Caco-2 (cell line): Measurements from ENCODE around the gene KHDC4. TPM values are rescaled to one million over a fixed set of nuclear protein-coding genes. Genes with fewer than 3 reads are reported as not detected.

Source experiments
- BruUV-seq: library from RNA; stranded (reverse); fragments of 400-500 nt; replicated peaks from 2 replicates; lab custom pipeline; 2021; lab: Mats Ljungman, UMichigan
- CTCF ChIA-PET: fragments of 300-600 bp; sonication (Branson Sonifier 250); formaldehyde crosslinking; loops from one replicate; lab custom pipeline; 2022; ENCODE audit warnings: antibody characterized with exemption; lab: Charles Lee
- POLR2A ChIA-PET: fragments of 300-600 bp; sonication (Branson Sonifier 250); formaldehyde crosslinking; loops from one replicate; lab custom pipeline; 2022; ENCODE audit warnings: antibody characterized with exemption; lab: Charles Lee
- DNase-seq, 2 experiments: peaks; one replicate each; pipeline versions ENCODE4 v3.0.0 to v3.0.0-alpha.2; 2020 to 2022
- H3K27me3 ChIP-seq: replicated peaks from 2 replicates; pipeline ENCODE4 v1.6.0; 2011; ENCODE audit warnings: low read length; ENCODE audit not compliant: control insufficient read depth, insufficient read depth
- H3K36me3 ChIP-seq: 2 replicates; pipeline ENCODE4 v1.5.1; 2011; ENCODE audit warnings: low read length; ENCODE audit not compliant: control insufficient read depth, insufficient read depth
- H3K4me1 ChIP-seq: fragments of 250-450 bp; sonication (Bioruptor Pico); 2 replicates; pipeline ENCODE4 v1.5.1; 2020; ENCODE audit warnings: mild to moderate bottlenecking
- H3K4me3 ChIP-seq: 2 replicates; pipeline ENCODE4 v1.5.1; 2011; ENCODE audit warnings: low read depth, mild to moderate bottlenecking, control low read depth, low read length
- H3K9me3 ChIP-seq: fragments of 250-450 bp; sonication (Bioruptor Pico); 2 replicates; pipeline ENCODE4 v1.5.1; 2020; ENCODE audit warnings: mild to moderate bottlenecking, moderate library complexity
- H3K27ac Mint-ChIP-seq: one replicate; pipeline ENCODE4 v1.8.0; 2022; ENCODE audit warnings: mixed read lengths; ENCODE audit not compliant: unreplicated experiment
- H3K27me3 Mint-ChIP-seq: one replicate; pipeline ENCODE4 v1.8.0; 2022; ENCODE audit warnings: mixed read lengths; ENCODE audit not compliant: insufficient read depth, unreplicated experiment
- H3K36me3 Mint-ChIP-seq: one replicate; pipeline ENCODE4 v1.8.0; 2022; ENCODE audit warnings: mild to moderate bottlenecking, mixed read lengths; ENCODE audit not compliant: insufficient read depth, unreplicated experiment
- H3K4me1 Mint-ChIP-seq: one replicate; pipeline ENCODE4 v1.8.0; 2022; ENCODE audit warnings: low read depth, mixed read lengths; ENCODE audit not compliant: unreplicated experiment
- H3K4me3 Mint-ChIP-seq: one replicate; pipeline ENCODE4 v1.8.0; 2022; ENCODE audit warnings: mild to moderate bottlenecking, moderate library complexity, mixed read lengths; ENCODE audit not compliant: unreplicated experiment
- H3K9me3 Mint-ChIP-seq: one replicate; pipeline ENCODE4 v1.8.0; 2022; ENCODE audit warnings: mixed read lengths; ENCODE audit not compliant: unreplicated experiment
- CTCF ChIP-seq, 2 experiments: fragments of 200-600 bp in 1 of 2; IDR thresholded peaks; 1 replicate in 1 of 2; 2 replicates in 1 of 2; pipeline versions ENCODE4 v1.5.1 to v1.8.0; 2011 to 2022; ENCODE audit warnings: antibody characterized with exemption in 1 of 2, control low read depth in 1 of 2, inconsistent platforms in 1 of 2, low read depth in 1 of 2, low read length in 1 of 2, mild to moderate bottlenecking in 1 of 2, moderate library complexity in 1 of 2; ENCODE audit not compliant: insufficient read depth in 1 of 2, severe bottlenecking in 1 of 2, unreplicated experiment in 1 of 2
- intact Hi-C: fragments of 100-400 bp; cut with micrococcal nuclease; formaldehyde crosslinking; loops from one replicate; pipeline ENCODE4 v1.10.0; 2022; ENCODE audit not compliant: unreplicated experiment
- total RNA-seq: library from RNA; stranded (reverse); gene quantifications from 2 replicates; pipeline ENCODE4 v1.2.3, GENCODE V29; 2022

The KHDC4 gene
- total RNA-seq, 1 experiment from 2014 or later, result 68.5 TPM

DNA sequence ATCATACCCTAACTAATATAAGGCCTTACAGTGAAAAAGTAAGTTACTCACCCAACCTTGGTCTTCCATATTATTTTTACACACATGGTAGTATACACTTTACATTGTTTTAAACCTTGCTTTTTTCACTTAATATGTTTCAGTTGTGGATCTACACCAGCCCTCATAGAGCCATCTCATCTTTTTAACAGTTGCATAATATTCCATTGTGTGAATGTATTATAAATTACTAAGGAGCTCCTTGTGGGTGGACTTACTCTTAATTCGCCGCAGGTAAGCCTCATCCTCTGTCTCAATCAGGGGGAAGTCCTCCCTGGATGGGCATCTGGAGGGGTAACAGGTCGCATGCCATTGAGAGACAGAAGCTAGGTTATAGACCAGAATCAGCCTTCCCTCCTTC, 20.4 kb upstream of the KHDC4 start:
- Histone ChIP-seq H3K9me3 (no peaks in the 10 kb centered on the region), H3K4me3 (no peak overlapping the region), H3K36me3 (peaks cover 4% of the 10 kb centered on the region), H3K27me3 (no peaks in the 10 kb centered on the region), H3K4me1 (no peaks in the 10 kb centered on the region)
- no peaks in the 10 kb centered on the region for H3K27me3 Mint-ChIP-seq
- BruUV-seq, result no TSS peak
- no peak for TF ChIP-seq CTCF (IDR thresholded peaks at IDR 0.05; ENCODE audit: insufficient read depth in 1 of 2, low read depth in 1 of 2, low read length in 1 of 2, severe bottlenecking in 1 of 2, unreplicated experiment in 1 of 2)
- no peaks in the 10 kb centered on the region for H3K9me3 Mint-ChIP-seq
- no peak for DNase-seq
- no peak overlapping the region for H3K27ac Mint-ChIP-seq
- POLR2A ChIA-PET, result interaction anchor here (0.6 kb wide), 1 partner anchor 95 kb away, joined by 8 read pairs; no protein-coding TSS in a partner anchor
- H3K4me3 Mint-ChIP-seq, result no peak overlapping the region
- no peaks in the 10 kb centered on the region for H3K4me1 Mint-ChIP-seq
- intact Hi-C loops, result no loop called here
- CTCF ChIA-PET, result no interaction called here
- peaks cover 85% of the 10 kb centered on the region for H3K36me3 Mint-ChIP-seq

- ChIA-PET CTCF (no interaction called here), POLR2A (no interaction called here)
- H3K4me1 ChIP-seq, result no peaks in the 10 kb centered on the region
- DNase-seq, result no peak
- Mint-ChIP-seq H3K4me1 (no peaks in the 10 kb centered on the region), H3K9me3 (no peaks in the 10 kb centered on the region), H3K27me3 (no peaks in the 10 kb centered on the region), H3K36me3 (peaks cover 86% of the 10 kb centered on the region), H3K4me3 (no peak overlapping the region), H3K27ac (no peak overlapping the region)
- peaks cover 4% of the 10 kb centered on the region for H3K36me3 ChIP-seq
- TF ChIP-seq CTCF (IDR thresholded peaks at IDR 0.05; ENCODE audit: insufficient read depth in 1 of 2, low read depth in 1 of 2, low read length in 1 of 2, severe bottlenecking in 1 of 2, unreplicated experiment in 1 of 2), result no peak
- H3K9me3 ChIP-seq, result no peaks in the 10 kb centered on the region
- H3K27me3 ChIP-seq, result no peaks in the 10 kb centered on the region
- no peak overlapping the region for H3K4me3 ChIP-seq
- no TSS peak for BruUV-seq
- intact Hi-C loops, result no loop called here
These were observed 18.3 kb upstream of the KHDC4 start for GRCh38 chr1:155952505-155952890.

- no peaks in the 10 kb centered on the region for H3K4me1 ChIP-seq
- POLR2A ChIA-PET, result no interaction called here
- no peak for DNase-seq
- H3K36me3 ChIP-seq, result peaks cover 4% of the 10 kb centered on the region
- H3K4me3 Mint-ChIP-seq, result no peak overlapping the region
- H3K4me1 Mint-ChIP-seq, result no peaks in the 10 kb centered on the region
- no peaks in the 10 kb centered on the region for H3K27me3 ChIP-seq
- no peak for TF ChIP-seq CTCF (IDR thresholded peaks at IDR 0.05; ENCODE audit: insufficient read depth in 1 of 2, low read depth in 1 of 2, low read length in 1 of 2, severe bottlenecking in 1 of 2, unreplicated experiment in 1 of 2)
- intact Hi-C loops, result no loop called here
- H3K9me3 ChIP-seq, result no peaks in the 10 kb centered on the region
- H3K27ac Mint-ChIP-seq, result no peak overlapping the region
- H3K4me3 ChIP-seq, result no peak overlapping the region
- H3K9me3 Mint-ChIP-seq, result no peaks in the 10 kb centered on the region
- H3K36me3 Mint-ChIP-seq, result peaks cover 85% of the 10 kb centered on the region
- CTCF ChIA-PET, result interaction anchor here (0.9 kb wide), 1 partner anchor 14 kb away, joined by 3 read pairs; no protein-coding TSS in a partner anchor
- H3K27me3 Mint-ChIP-seq, result no peaks in the 10 kb centered on the region
- BruUV-seq, result no TSS peak
These were observed 17.7 kb upstream of the KHDC4 start for GRCh38 chr1:155951753-155952504.
